GM19043 (cell line): Measurements from ENCODE around the gene OGFRL1.
A peak's percentile ranks its signal among the peaks of the same experiment; 100 is the strongest.

Source experiments
- ATAC-seq: cut with Tn5 transposase; IDR thresholded peaks from one replicate; pipeline ENCODE4 v1.9.1; 2021; ENCODE audit warnings: low read depth; ENCODE audit not compliant: unreplicated experiment

OGFRL1 gene

GRCh38 chr6:71280701-71281100 is 7.9 kb upstream of the OGFRL1 start:
- ATAC-seq: no peak

DNA sequence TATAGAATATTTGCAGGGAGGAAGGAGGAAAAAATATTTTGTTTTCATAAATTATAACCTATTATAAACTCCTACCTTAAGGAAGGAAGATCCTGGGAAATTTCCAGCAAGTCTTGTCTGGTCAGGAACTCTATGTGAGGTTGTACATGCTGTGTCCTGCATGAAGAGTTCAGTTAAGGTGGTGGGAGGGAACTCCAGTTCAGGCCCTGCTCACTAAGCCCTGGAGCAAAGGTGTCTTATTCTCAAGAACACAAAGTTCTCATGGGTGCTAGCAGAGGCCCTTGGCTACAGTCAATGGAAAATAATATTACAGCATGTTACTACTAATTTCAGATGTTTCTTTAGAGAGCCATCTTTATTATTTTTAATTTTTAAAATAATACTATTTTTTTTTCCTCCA is 3.8 kb upstream of the OGFRL1 start:
- ATAC-seq: no peak

GRCh38 chr6:71287038-71287437 is 1.6 kb upstream of the OGFRL1 start:
- ATAC-seq: no peak

GRCh38 chr6:71287926-71288227 is 734 bp upstream of the OGFRL1 start:
- ATAC-seq: no peak

DNA sequence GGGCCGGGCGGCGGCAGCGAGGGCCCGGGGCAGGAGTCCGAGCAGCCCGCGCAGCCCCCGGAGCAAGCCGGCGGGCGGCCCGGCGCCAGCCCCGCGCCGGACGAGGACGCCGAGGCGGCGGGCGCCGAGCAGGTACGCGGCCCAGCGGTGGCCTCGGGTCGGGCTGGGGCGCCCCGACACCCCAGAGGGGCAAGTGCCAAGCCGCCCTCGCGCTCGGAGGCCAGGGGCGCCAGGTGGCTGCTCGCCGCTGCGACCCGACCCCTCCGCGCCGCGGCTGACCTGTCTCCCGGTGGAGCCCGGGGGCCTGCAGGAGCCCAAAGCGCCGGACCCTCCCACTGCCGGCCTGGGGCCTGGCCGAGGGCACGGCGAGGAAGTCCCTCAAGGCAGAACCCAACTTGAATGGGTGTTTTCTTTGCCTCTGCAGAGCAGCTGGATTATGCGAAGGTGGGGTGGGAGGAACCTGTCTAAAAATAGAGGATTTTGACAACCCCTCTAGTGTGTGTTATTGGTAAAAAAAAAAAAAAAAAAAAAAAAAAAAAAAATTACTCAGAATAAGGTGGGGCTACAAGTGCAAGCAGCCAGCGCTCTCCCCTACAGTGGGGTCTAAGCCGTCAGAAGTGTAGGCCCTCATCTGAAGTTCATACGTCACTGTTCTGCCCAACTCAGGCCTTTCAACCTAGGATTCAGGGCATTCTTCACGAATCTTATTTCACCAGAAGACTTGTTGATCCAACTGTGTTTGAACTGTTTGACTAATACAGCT is 609 bp downstream of the OGFRL1 start:
- ATAC-seq: peak; percentile 19

- ATAC-seq: no peak
Observed at GRCh38 chr6:71289802-71290175, 1.2 kb downstream of the OGFRL1 start.

DNA sequence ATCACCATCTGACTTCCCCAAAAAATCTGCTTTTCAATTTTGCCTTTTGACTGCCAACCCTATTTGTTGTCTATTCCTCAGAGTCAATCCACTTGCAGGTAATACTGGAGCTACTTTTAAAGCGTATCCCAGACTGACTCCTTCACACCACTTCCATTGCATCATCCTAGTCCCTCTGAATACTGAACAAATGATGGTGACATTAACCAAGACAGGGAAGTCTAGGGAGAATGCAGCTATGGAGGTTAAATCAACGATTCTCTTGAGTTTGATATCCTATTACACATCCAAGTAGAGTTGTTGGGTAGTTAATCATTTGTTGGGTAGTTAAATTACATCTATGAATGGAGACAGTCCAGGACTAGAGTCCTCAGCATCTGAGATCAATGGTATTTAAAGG is 2.0 kb downstream of the OGFRL1 start:
- ATAC-seq: no peak

- ATAC-seq: no peak
Observed at GRCh38 chr6:71292001-71292400, 3.4 kb downstream of the OGFRL1 start.

GRCh38 chr6:71294121-71294523 is 5.5 kb downstream of the OGFRL1 start:
- ATAC-seq: no peak

DNA sequence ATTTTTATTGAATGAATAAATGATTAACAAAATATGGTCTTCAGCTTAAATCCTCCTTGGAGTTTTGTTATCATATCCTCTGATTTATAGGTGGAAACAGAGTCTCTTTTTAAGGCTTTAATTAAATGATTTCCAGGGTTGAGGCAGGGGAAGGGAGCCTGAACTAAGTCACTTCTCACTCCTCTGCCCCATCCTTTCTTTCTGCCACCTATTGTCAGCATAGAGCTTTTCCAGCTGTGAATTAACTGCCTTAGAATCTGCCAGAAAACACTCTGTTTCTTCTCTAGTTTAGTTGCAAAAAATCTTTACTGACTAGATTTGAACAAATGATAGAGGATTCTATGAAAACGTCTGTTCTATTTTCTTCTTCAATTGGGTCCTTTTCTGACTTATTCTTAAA is 9.8 kb downstream of the OGFRL1 start:
- no peak for ATAC-seq

GRCh38 chr6:71299541-71300470 is 11.2 kb downstream of the OGFRL1 start:
- ATAC-seq: no peak

DNA sequence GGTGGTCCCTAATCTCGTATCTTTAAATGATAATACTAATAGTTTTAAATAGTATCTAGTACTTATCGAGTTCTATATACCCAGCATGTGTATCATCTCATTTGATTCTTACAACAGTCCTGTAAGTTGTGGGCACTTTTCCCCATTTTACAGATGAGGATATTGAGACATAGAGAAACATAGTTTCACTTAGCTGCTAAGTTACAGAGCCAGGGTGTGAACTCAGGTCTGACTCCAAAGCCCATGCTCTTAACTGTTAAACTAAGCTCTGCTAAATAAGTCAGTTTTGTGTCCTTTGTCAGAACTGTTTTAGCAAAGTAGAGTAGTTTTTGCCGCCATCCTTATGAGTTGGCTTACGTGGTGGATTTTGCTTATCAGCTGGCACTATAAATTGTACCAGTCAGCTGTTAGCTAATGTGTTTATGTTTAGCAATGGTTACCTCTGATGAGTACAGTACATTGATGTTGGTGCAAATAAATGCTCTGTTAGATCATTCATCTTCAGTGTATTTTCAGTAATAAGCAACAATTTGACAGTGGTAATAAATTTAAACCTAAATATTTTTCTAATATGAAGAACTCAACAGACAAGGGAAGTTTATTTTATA is 12.1 kb downstream of the OGFRL1 start:
- no peak for ATAC-seq

DNA sequence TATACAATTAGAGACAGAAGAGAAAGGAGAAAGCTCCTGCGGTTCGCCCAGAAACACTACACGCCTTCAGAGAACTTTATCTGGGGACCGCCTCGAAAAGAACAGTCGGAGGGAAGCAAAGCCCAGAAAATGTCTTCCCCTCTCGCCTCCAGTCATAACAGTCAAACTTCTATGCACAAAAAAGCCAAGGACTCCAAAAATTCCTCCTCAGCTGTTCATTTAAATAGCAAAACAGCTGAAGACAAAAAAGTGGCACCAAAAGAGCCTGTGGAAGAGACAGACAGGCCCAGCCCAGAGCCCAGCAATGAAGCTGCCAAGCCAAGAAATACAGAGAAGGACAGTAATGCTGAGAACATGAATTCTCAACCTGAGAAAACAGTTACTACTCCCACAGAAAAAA is 12.9 kb downstream of the OGFRL1 start:
- no peak for ATAC-seq

DNA sequence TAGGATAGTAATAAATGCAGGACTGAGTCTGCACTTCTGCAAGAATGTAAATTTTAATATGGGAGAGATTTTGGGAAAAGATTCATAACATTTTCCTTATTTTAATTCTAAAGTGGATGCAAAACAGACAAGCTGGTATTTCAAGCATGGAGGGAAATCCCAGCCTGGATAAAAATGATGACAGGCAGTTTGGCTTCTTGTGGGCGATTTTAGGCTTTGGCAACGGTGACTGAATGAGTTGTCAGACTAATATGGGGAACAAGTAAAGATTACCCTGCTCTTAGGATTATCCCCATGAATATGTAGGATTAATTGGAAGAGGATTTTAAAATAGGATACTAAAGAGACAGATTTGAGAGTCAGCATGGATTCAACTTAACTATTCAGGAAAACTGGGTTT is 21.0 kb downstream of the OGFRL1 start:
- no peak for ATAC-seq

- no peak for ATAC-seq
Observed at GRCh38 chr6:71310261-71310660, 21.6 kb downstream of the OGFRL1 start.

GRCh38 chr6:71312089-71312488 is 23.5 kb downstream of the OGFRL1 start:
- ATAC-seq: no peak

DNA sequence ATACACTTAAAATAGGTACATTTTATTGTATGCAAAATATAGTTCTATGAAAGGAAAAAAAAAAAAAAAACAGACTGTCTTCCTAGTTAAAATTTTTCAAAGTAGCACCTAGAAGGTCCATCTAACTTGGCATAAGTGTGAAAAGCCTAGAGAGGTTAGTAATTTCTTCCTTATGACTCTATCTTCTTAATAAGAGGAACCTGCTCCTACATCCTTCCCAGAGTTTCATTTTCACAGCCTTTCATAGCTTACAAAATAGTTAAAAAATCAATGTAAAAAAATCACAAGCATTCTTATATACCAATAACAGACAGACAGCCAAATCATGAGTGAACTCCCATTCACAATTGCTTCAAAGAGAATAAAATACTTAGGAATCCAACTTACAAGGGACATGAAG is 28.8 kb downstream of the OGFRL1 start:
- no peak for ATAC-seq

- ATAC-seq: no peak
Observed at GRCh38 chr6:71320041-71320440, 31.4 kb downstream of the OGFRL1 start.

- no peak for ATAC-seq
Observed at GRCh38 chr6:71321314-71321713, 32.7 kb downstream of the OGFRL1 start.

GRCh38 chr6:71324194-71324785 is 35.7 kb downstream of the OGFRL1 start:
- ATAC-seq: no peak

GRCh38 chr6:71326611-71327010 is 38.0 kb downstream of the OGFRL1 start:
- ATAC-seq: no peak
